Measurements from ENCODE around the gene ANKRD13C. TPM values are rescaled to one million over a fixed set of nuclear protein-coding genes. Genes with fewer than 3 reads are reported as not detected.

ANKRD13C gene
- total RNA-seq, 4 donors from 2014 or later = 9.6 to 13.5 (median 11.1) TPM

DNA sequence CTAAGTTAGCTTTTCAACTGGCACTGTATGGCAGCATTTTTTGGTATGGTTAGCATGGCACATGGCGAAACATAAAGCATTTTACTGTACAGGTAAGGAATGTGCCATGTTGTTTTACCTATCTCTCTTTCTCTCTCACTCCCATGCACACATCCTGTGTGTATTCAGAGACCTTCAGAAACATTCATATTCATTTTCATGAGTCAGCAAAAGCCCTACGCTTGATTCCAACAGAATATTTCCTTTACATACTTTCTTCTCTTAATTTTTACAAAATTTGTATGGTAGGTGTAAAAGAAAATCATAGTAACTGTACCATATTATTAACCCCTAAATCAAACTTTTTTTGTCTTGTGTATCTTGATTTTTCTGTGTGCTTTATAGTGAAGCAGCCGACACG, 123.0 kb downstream of the ANKRD13C start:
- TF ChIP-seq, protein P1, sequence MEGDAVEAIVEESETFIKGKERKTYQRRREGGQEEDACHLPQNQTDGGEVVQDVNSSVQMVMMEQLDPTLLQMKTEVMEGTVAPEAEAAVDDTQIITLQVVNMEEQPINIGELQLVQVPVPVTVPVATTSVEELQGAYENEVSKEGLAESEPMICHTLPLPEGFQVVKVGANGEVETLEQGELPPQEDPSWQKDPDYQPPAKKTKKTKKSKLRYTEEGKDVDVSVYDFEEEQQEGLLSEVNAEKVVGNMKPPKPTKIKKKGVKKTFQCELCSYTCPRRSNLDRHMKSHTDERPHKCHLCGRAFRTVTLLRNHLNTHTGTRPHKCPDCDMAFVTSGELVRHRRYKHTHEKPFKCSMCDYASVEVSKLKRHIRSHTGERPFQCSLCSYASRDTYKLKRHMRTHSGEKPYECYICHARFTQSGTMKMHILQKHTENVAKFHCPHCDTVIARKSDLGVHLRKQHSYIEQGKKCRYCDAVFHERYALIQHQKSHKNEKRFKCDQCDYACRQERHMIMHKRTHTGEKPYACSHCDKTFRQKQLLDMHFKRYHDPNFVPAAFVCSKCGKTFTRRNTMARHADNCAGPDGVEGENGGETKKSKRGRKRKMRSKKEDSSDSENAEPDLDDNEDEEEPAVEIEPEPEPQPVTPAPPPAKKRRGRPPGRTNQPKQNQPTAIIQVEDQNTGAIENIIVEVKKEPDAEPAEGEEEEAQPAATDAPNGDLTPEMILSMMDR (IDR thresholded peaks at IDR 0.05 in 4 of 5, conservative IDR thresholded peaks at IDR 0.05 in 1 of 5) = no peak
- TF ChIP-seq POLR2A (IDR thresholded peaks at IDR 0.05) = no peak
- Histone ChIP-seq H3K4me3 (no peak overlapping the region), H3K9me3 (no peaks in the 10 kb centered on the region), H3K27me3 (no peaks in the 10 kb centered on the region), H3K27ac (no peak overlapping the region), H3K36me3 (peaks cover 0 to 82% of the 10 kb centered on the region in 2 donors), H3K4me1 (peaks cover 14 to 19% of the 10 kb centered on the region in 2 donors)
- ATAC-seq (no peak), DNase-seq (no peak)
- in situ Hi-C loops (cut with MboI; ENCODE audit: low sequenced_read_pairs in 4 of 4) (loop anchor here in 2 of 4 donors (25.0 kb wide), 1 partner anchor 831 kb away; no protein-coding TSS in a partner anchor), intact Hi-C loops (cut with DNase I; ENCODE audit: low total_unique reads) (no loop called here)

DNA sequence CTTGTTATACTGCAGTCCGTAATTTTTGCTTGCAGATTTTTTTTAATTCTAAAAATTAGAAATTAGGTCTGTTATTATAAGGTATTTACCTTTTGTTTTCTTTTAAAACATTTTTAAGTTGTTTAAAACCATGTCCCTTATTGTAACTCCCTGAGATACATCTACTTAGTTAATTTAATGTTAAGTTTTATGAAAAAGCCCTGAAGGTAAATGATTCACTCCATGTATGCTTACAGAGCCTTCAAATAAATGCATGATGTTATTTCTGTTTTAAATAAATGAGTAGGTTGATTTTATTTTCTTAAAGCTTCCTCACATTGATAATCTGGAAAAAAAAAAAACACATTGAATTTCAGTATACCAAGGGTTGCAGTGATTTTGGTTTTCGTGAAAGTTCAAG, 125.9 kb downstream of the ANKRD13C start:
- in situ Hi-C loops (cut with MboI; ENCODE audit: low sequenced_read_pairs in 4 of 4) = loop anchor here in 2 of 4 donors (25.0 kb wide), 1 partner anchor 834 kb away; no protein-coding TSS in a partner anchor
- H3K4me1 ChIP-seq = peaks cover 33 to 45% of the 10 kb centered on the region in 2 donors
- intact Hi-C loops (cut with DNase I; ENCODE audit: low total_unique reads) = no loop called here

DNA sequence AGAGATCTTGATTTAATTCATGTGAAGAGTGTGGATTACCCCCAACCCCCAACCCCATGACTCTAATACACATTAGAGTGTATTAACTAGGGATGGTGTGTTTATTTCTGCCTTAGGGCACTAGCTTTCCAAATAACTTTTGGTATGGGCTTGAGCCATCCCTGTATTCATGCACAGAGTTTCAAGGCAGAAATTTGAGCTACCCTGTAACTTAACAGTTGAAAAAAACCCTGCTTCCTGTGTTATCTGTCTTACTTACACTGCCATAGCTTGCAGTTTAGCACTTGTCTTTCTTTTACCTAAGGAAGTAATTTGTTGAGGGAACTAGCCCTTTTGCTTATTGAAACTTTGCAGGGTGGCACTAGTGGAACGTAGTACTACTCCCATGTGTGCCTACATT, 127.1 kb downstream of the ANKRD13C start:
- intact Hi-C loops (cut with DNase I; ENCODE audit: low total_unique reads) = no loop called here
- peaks cover 0 to 42% of the 10 kb centered on the region in 2 donors for H3K36me3 ChIP-seq
- no peak overlapping the region for H3K4me3 ChIP-seq
- no peaks in the 10 kb centered on the region for H3K9me3 ChIP-seq
- H3K4me1 ChIP-seq = peaks cover 46 to 57% of the 10 kb centered on the region in 2 donors
- in situ Hi-C loops (cut with MboI; ENCODE audit: low sequenced_read_pairs in 4 of 4) = loop anchor here in 2 of 4 donors (25.0 kb wide), 1 partner anchor 835 kb away; no protein-coding TSS in a partner anchor
- no peak for DNase-seq
- H3K27ac ChIP-seq = no peak overlapping the region
- no peak for ATAC-seq
- H3K27me3 ChIP-seq = no peaks in the 10 kb centered on the region
- TF ChIP-seq, protein P1 (IDR thresholded peaks at IDR 0.05 in 4 of 5, conservative IDR thresholded peaks at IDR 0.05 in 1 of 5) = no peak
- no peak for TF ChIP-seq POLR2A (IDR thresholded peaks at IDR 0.05)

More for the DNA sequence above, 125.9 kb downstream of the ANKRD13C start:
- Histone ChIP-seq H3K27ac (no peak overlapping the region), H3K36me3 (peaks cover 0 to 54% of the 10 kb centered on the region in 2 donors), H3K4me3 (no peak overlapping the region), H3K9me3 (no peaks in the 10 kb centered on the region), H3K27me3 (no peaks in the 10 kb centered on the region)
- TF ChIP-seq POLR2A (IDR thresholded peaks at IDR 0.05) = no peak
- TF ChIP-seq, protein P1 (IDR thresholded peaks at IDR 0.05 in 4 of 5, conservative IDR thresholded peaks at IDR 0.05 in 1 of 5) = no peak
- DNase-seq (no peak), ATAC-seq (no peak)

DNA sequence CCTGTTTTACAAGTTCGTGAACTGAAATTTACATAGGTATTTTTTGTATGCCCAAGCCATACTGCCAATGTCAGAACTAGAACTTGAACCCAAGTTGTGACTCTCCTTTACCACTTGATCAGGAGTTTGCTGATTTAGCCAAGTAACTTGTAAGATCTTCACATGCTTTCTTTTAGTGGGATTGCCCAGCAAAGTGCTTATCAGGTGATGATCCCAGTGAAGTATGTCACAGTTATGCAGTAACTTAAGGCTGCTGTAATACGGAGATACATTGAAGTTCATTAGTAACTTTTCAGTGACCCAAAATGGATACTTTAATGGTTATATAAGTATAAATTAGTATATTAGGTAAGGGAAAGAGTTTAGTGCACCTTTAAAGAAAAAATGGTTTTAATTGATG, 129.6 kb downstream of the ANKRD13C start:
- ATAC-seq (no peak), DNase-seq (no peak)
- Histone ChIP-seq H3K4me1 (peaks cover 53 to 72% of the 10 kb centered on the region in 2 donors), H3K27me3 (no peaks in the 10 kb centered on the region), H3K36me3 (peaks cover 0 to 17% of the 10 kb centered on the region in 2 donors), H3K9me3 (no peaks in the 10 kb centered on the region), H3K4me3 (no peak overlapping the region), H3K27ac (peak overlapping the region in 2 of 4 donors; percentile 8 to 98)
- no peak for TF ChIP-seq POLR2A (IDR thresholded peaks at IDR 0.05)
- TF ChIP-seq, protein P1 (IDR thresholded peaks at IDR 0.05 in 4 of 5, conservative IDR thresholded peaks at IDR 0.05 in 1 of 5) = no peak
- in situ Hi-C loops (cut with MboI; ENCODE audit: low sequenced_read_pairs in 4 of 4) = loop anchor here in 2 of 4 donors (25.0 kb wide), 1 partner anchor 837 kb away; no protein-coding TSS in a partner anchor
- intact Hi-C loops (cut with DNase I; ENCODE audit: low total_unique reads) = loop anchor here (5.0 kb wide), 1 partner anchor 127 kb away; the partner anchor contains the start of gene ANKRD13C

All from gastrocnemius medialis (tissue), 4 donors.